ENCODE measurements around the gene FAM180B.

DNA sequence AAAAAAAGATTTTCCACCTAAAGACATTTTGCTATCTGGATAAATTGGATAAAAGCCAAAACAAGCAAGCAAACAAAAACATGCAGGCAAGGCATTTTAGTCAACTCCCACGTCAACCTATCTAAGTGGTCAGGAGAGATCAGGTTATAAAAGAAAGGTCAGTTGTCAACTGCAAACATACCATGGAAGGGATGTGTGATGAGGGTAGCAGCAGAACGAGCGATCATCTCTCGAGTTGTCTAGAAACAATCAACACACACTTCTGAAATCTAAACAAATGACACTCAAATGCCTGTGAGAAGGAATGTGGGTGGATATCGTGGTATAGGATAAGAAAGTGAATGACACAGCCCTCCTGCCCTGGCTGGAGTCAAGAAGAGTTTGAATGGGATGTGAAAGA, 45.0 kb downstream of the FAM180B start:
- TF ChIP-seq, protein P1, sequence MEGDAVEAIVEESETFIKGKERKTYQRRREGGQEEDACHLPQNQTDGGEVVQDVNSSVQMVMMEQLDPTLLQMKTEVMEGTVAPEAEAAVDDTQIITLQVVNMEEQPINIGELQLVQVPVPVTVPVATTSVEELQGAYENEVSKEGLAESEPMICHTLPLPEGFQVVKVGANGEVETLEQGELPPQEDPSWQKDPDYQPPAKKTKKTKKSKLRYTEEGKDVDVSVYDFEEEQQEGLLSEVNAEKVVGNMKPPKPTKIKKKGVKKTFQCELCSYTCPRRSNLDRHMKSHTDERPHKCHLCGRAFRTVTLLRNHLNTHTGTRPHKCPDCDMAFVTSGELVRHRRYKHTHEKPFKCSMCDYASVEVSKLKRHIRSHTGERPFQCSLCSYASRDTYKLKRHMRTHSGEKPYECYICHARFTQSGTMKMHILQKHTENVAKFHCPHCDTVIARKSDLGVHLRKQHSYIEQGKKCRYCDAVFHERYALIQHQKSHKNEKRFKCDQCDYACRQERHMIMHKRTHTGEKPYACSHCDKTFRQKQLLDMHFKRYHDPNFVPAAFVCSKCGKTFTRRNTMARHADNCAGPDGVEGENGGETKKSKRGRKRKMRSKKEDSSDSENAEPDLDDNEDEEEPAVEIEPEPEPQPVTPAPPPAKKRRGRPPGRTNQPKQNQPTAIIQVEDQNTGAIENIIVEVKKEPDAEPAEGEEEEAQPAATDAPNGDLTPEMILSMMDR (IDR thresholded peaks at IDR 0.05; ENCODE audit: insufficient read depth, low read length, poor library complexity, severe bottlenecking): no peak
- no peak for TF ChIP-seq EZH2phosphoT487 (conservative IDR thresholded peaks at IDR 0.05; ENCODE audit: low read length)
